HepG2 (cell line): ENCODE data around the gene GRIN2C. TPM values are rescaled to one million over a fixed set of nuclear protein-coding genes. Genes with fewer than 3 reads are reported as not detected.

Source experiments
- ATAC-seq: fragments of 200-7000 bp; cut with Tn5 transposase; 3 replicates; pipeline ENCODE4 v1.9.1; 2020; ENCODE audit warnings: mild to moderate bottlenecking, moderate library complexity
- BruUV-seq: library from RNA; stranded (reverse); fragments of 400-500 nt; replicated peaks from 2 replicates; lab custom pipeline; 2021; lab: Mats Ljungman, UMichigan
- CTCF ChIA-PET: fragments of 300-600 bp; formaldehyde crosslinking; extraction: SDS; loops from one replicate; lab custom pipeline; 2021; ENCODE audit warnings: low total read pairs, inconsistent platforms, low intra/inter-chr PET ratio; lab: Yijun Ruan, JAX
- POLR2A ChIA-PET: fragments of 350-600 bp; sonication (Branson Sonifier 250); formaldehyde crosslinking; loops from one replicate; lab custom pipeline; 2020; ENCODE audit warnings: antibody characterized with exemption, inconsistent platforms; lab: Yijun Ruan, JAX
- DNase-seq: peaks from one replicate; pipeline ENCODE4 v3.0.0-alpha.2; 2015; ENCODE audit warnings: low spot score
- FAIRE-seq: peaks from 3 replicates; lab custom pipeline; 2011; peaks lifted over from hg19 to GRCh38; lab: Jason Lieb, UNC
- H2AFZ ChIP-seq: one replicate; pipeline ENCODE4 v1.6.1; 2011; ENCODE audit warnings: low read length, inconsistent platforms
- H3K27ac ChIP-seq: fragments of 300-600 bp; 3 replicates; pipeline ENCODE4 v1.8.0; 2011; ENCODE audit warnings: mixed run types, mild to moderate bottlenecking, mixed read lengths, low read length, inconsistent platforms; ENCODE audit not compliant: insufficient read depth; ENCODE audit errors: extremely low read length
- H3K27me3 ChIP-seq, 2 experiments: fragments of 200-600 bp in 1 of 2; 2 replicates in 1 of 2; 3 replicates in 1 of 2; pipeline versions ENCODE4 v1.6.0 to v1.8.0; 2011; ENCODE audit warnings: low read length in 2 of 2, mild to moderate bottlenecking in 2 of 2, moderate library complexity in 2 of 2, inconsistent platforms in 1 of 2; ENCODE audit not compliant: insufficient read depth in 2 of 2, control insufficient read depth in 1 of 2
- H3K36me3 ChIP-seq, 2 experiments: fragments of 200-600 bp in 1 of 2; replicated peaks in 1 of 2; 2 replicates in 1 of 2; 3 replicates in 1 of 2; pipeline versions ENCODE4 v1.5.1 to v1.8.0; 2011; ENCODE audit warnings: low read length in 2 of 2, inconsistent platforms in 1 of 2; ENCODE audit not compliant: insufficient read depth in 2 of 2, control insufficient read depth in 1 of 2
- H3K4me1 ChIP-seq: 2 replicates; pipeline ENCODE4 v1.5.1; 2012; ENCODE audit warnings: low read length, inconsistent platforms; ENCODE audit not compliant: insufficient read depth
- H3K4me2 ChIP-seq: 2 replicates; pipeline ENCODE4 v1.6.0; 2011; ENCODE audit warnings: low read depth, low read length, inconsistent platforms
- H3K4me3 ChIP-seq, 3 experiments: fragments of 200-600 bp in 1 of 3; sonication (generic), shearing (Covaris generic) in 1 of 3; replicated peaks in 1 of 3; 2 replicates each; pipeline ENCODE4 v1.5.1; 2011 to 2016; ENCODE audit warnings: low read length in 3 of 3, inconsistent platforms in 2 of 3, low read depth in 2 of 3, mild to moderate bottlenecking in 2 of 3, control low read depth in 1 of 3, mixed read lengths in 1 of 3; ENCODE audit not compliant: insufficient read depth in 1 of 3
- H3K79me2 ChIP-seq: one replicate; pipeline ENCODE4 v1.6.1; 2011; ENCODE audit warnings: low read length, inconsistent platforms; ENCODE audit not compliant: insufficient read depth
- H3K9ac ChIP-seq: 2 replicates; pipeline ENCODE4 v1.6.0; 2011; ENCODE audit warnings: mild to moderate bottlenecking, low read depth, low read length, inconsistent platforms; ENCODE audit not compliant: insufficient read depth
- H3K9me3 ChIP-seq: 2 replicates; pipeline ENCODE4 v1.5.1; 2012; ENCODE audit warnings: mild to moderate bottlenecking, low read length
- H4K20me1 ChIP-seq: 2 replicates; pipeline ENCODE4 v1.6.0; 2011; ENCODE audit warnings: inconsistent platforms, mild to moderate bottlenecking, low read length, moderate library complexity; ENCODE audit not compliant: insufficient read depth
- EEA1 ChIP-seq: sonication (generic); formaldehyde crosslinking; IDR thresholded peaks from 2 replicates; pipeline ENCODE4 v1.5.1; 2020; ENCODE audit warnings: mild to moderate bottlenecking, missing genetic modification reagents, borderline replicate concordance
- MIXL1 ChIP-seq: IDR thresholded peaks from 2 replicates; pipeline ENCODE4 v1.6.1; 2016
- SMAD9 ChIP-seq: sonication (generic); formaldehyde crosslinking; IDR thresholded peaks from 2 replicates; pipeline ENCODE4 v1.5.1; 2020; ENCODE audit warnings: mild to moderate bottlenecking, missing genetic modification reagents
- SNAI1 ChIP-seq: sonication (generic); formaldehyde crosslinking; IDR thresholded peaks from 2 replicates; pipeline ENCODE4 v1.5.0; 2020; ENCODE audit warnings: mild to moderate bottlenecking, missing genetic modification reagents, borderline replicate concordance
- SRSF9 ChIP-seq: fragments of 200-400 bp; formaldehyde crosslinking; IDR thresholded peaks from 2 replicates; pipeline ENCODE4 v1.6.1; 2018; ENCODE audit warnings: borderline replicate concordance, mild to moderate bottlenecking, low read depth, low read length; ENCODE audit not compliant: insufficient read depth, poor library complexity, severe bottlenecking
- ZKSCAN8 ChIP-seq: IDR thresholded peaks from 2 replicates; pipeline ENCODE4 v1.6.1; 2016; ENCODE audit warnings: borderline replicate concordance, missing genetic modification reagents, missing compliant biosample characterization
- ZNF343 ChIP-seq: sonication (generic); formaldehyde crosslinking; IDR thresholded peaks from 2 replicates; pipeline ENCODE4 v1.4.0; 2020; ENCODE audit warnings: mild to moderate bottlenecking, missing genetic modification reagents
- WGBS: methylation state at CpG from one replicate; pipeline ENCODE4 v1.1.6; 2017; ENCODE audit warnings: low lambda C conversion rate; 5-methylcytosine and 5-hydroxymethylcytosine counted together
- in situ Hi-C: cut with HindIII; loops from 2 replicates; pipeline ENCODE4 v1.10.0; 2017; ENCODE audit warnings: low pct_unique_long_range_greater_than_20kb; ENCODE audit not compliant: extremely low pct_ligation_motif_present
- intact Hi-C: fragments of 100-400 bp; cut with micrococcal nuclease; formaldehyde crosslinking; loops from one replicate; pipeline ENCODE4 v1.10.0; 2022; ENCODE audit not compliant: unreplicated experiment
- polyA plus RNA-seq, 8 experiments: library from polyadenylated mRNA; depleted of rRNA in 3 of 8; stranded (reverse) in 7 of 8; unstranded in 1 of 8; fragments of >200 nt; fragmentation: Illumina TruSeq in 4 of 8; extraction: Trizol in 4 of 8; gene quantifications; 2 replicates each; pipeline versions ENCODE4 v1.2.1 to v1.2.3, GENCODE V29; 2011 to 2016; ENCODE audit warnings: low read depth in 4 of 8, missing spikeins in 1 of 8, mixed read lengths in 1 of 8; ENCODE audit not compliant: insufficient read depth in 1 of 8
- total RNA-seq, 5 experiments: library from RNA; depleted of rRNA; stranded (reverse); fragments of >200 nt; fragmentation: Illumina TruSeq; extraction: Trizol; gene quantifications; 2 replicates each; pipeline ENCODE4 v1.2.3, GENCODE V29; 2016; ENCODE audit warnings: low read depth in 1 of 5
- TF ChIP-seq, protein P1 (sequence below): sonication (generic); formaldehyde crosslinking; IDR thresholded peaks from 2 replicates; pipeline ENCODE4 v1.8.1; 2023; ENCODE audit warnings: missing genetic modification reagents, inconsistent platforms, borderline replicate concordance
- TF ChIP-seq, protein P2 (sequence below): sonication (generic); formaldehyde crosslinking; IDR thresholded peaks from 2 replicates; pipeline ENCODE4 v1.4.0; 2020; ENCODE audit warnings: missing genetic modification reagents
- TF ChIP-seq, protein P3 (sequence below): sonication (generic); formaldehyde crosslinking; conservative IDR thresholded peaks from 2 replicates; pipeline ENCODE4 v1.4.0; 2020; ENCODE audit warnings: missing genetic modification reagents

The GRIN2C gene
- total and polyA plus RNA-seq, 2 of the 13 experiments (the other 11 are each of a cell fraction or from before 2014, with no cell fraction given): 0.03 to 0.11 TPM

DNA sequence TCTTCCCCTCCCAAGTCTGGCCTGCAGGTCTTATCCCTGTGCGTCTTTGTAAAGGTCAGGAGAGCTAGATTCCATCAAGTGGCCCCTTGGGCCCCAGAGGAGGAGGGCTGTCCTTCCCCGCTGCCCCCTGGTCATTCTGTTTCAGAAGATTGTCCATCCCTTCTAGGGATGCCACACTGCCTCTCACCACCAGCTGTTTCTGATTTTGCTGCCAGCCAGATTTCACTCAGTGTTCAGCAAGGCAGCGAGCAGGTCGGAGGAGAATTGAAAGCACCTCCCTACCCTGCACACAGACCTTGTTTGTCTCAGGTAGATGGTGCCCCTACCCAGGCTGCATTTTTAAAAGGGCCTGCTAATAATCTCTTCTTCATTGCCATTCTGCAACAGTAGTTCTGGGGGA lies 61.9 kb downstream of the GRIN2C start (continued):
- TF ChIP-seq, protein P1, sequence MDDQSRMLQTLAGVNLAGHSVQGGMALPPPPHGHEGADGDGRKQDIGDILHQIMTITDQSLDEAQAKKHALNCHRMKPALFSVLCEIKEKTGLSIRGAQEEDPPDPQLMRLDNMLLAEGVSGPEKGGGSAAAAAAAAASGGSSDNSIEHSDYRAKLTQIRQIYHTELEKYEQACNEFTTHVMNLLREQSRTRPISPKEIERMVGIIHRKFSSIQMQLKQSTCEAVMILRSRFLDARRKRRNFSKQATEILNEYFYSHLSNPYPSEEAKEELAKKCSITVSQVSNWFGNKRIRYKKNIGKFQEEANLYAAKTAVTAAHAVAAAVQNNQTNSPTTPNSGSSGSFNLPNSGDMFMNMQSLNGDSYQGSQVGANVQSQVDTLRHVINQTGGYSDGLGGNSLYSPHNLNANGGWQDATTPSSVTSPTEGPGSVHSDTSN (CRISPR knock-in tag): no peak
- TF ChIP-seq SMAD9 (no peak), SNAI1 (no peak)

GRCh38 chr17:74796866-74797265 lies 62.8 kb downstream of the GRIN2C start:
- in situ Hi-C loops: no loop called here

More at GRCh38 chr17:74796866-74797265, 62.8 kb downstream of the GRIN2C start:
- no TSS peak for BruUV-seq
- POLR2A ChIA-PET: no interaction called here
- Histone ChIP-seq H3K79me2 (no peaks in the 10 kb centered on the region), H3K4me1 (peaks cover 9% of the 10 kb centered on the region; the same call in 1 of the 2 replicates), H2AFZ (no peak overlapping the region), H3K9me3 (no peaks in the 10 kb centered on the region), H3K4me2 (no peak overlapping the region), H3K27ac (no peak overlapping the region), H4K20me1 (no peaks in the 10 kb centered on the region), H3K9ac (no peak overlapping the region), H3K36me3 (peaks cover 23 to 28% of the 10 kb centered on the region in 2 experiments), H3K27me3 (no peaks in the 10 kb centered on the region), H3K4me3 (no peak overlapping the region)
- ATAC-seq (no peak), FAIRE-seq (no peak), DNase-seq (no peak)
- intact Hi-C loops: no loop called here
- 93% methylated on average over 6 of the region's 6 CpGs for WGBS
- CTCF ChIA-PET: no interaction called here
- no peak for TF ChIP-seq MIXL1 (CRISPR knock-in tag)
- no peak for TF ChIP-seq ZNF343 (CRISPR knock-in tag)
- TF ChIP-seq ZKSCAN8 (CRISPR knock-in tag): no peak
- TF ChIP-seq, protein P2, sequence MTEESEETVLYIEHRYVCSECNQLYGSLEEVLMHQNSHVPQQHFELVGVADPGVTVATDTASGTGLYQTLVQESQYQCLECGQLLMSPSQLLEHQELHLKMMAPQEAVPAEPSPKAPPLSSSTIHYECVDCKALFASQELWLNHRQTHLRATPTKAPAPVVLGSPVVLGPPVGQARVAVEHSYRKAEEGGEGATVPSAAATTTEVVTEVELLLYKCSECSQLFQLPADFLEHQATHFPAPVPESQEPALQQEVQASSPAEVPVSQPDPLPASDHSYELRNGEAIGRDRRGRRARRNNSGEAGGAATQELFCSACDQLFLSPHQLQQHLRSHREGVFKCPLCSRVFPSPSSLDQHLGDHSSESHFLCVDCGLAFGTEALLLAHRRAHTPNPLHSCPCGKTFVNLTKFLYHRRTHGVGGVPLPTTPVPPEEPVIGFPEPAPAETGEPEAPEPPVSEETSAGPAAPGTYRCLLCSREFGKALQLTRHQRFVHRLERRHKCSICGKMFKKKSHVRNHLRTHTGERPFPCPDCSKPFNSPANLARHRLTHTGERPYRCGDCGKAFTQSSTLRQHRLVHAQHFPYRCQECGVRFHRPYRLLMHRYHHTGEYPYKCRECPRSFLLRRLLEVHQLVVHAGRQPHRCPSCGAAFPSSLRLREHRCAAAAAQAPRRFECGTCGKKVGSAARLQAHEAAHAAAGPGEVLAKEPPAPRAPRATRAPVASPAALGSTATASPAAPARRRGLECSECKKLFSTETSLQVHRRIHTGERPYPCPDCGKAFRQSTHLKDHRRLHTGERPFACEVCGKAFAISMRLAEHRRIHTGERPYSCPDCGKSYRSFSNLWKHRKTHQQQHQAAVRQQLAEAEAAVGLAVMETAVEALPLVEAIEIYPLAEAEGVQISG (CRISPR knock-in tag): no peak
- TF ChIP-seq EEA1 (CRISPR knock-in tag): no peak
- TF ChIP-seq SRSF9: no peak
- TF ChIP-seq, protein P3, sequence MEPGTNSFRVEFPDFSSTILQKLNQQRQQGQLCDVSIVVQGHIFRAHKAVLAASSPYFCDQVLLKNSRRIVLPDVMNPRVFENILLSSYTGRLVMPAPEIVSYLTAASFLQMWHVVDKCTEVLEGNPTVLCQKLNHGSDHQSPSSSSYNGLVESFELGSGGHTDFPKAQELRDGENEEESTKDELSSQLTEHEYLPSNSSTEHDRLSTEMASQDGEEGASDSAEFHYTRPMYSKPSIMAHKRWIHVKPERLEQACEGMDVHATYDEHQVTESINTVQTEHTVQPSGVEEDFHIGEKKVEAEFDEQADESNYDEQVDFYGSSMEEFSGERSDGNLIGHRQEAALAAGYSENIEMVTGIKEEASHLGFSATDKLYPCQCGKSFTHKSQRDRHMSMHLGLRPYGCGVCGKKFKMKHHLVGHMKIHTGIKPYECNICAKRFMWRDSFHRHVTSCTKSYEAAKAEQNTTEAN (CRISPR knock-in tag): no peak
